Activated CD4-positive, alpha-beta T cell treated with anti-CD3 and anti-CD28 coated beads, Interleukin-2, amount 10 ng/mL, durations not matched to agents 7 days and 5 days (primary cell): ENCODE measurements around the gene ISCA2. TPM values are rescaled to one million over a fixed set of nuclear protein-coding genes. Genes with fewer than 3 reads are reported as not detected.

Source experiments
- CTCF ChIA-PET: fragments of 350-600 bp; sonication (Branson Sonifier 250); formaldehyde crosslinking; loops from one replicate; lab custom pipeline; 2021; ENCODE audit warnings: antibody characterized with exemption; lab: Charles Lee
- POLR2A ChIA-PET: fragments of 350-600 bp; sonication (Branson Sonifier 250); formaldehyde crosslinking; loops from one replicate; lab custom pipeline; 2021; ENCODE audit warnings: antibody characterized with exemption; lab: Charles Lee
- DNase-seq: peaks from one replicate; pipeline ENCODE4 v3.0.0-alpha.2; 2020
- H3K27ac Mint-ChIP-seq: one replicate; pipeline ENCODE4 v1.8.0; 2021; ENCODE audit warnings: mild to moderate bottlenecking, moderate library complexity, mixed read lengths
- H3K27me3 Mint-ChIP-seq: one replicate; pipeline ENCODE4 v1.8.0; 2021; ENCODE audit warnings: mixed read lengths
- H3K36me3 Mint-ChIP-seq: one replicate; pipeline ENCODE4 v1.8.0; 2021; ENCODE audit warnings: low read depth, mixed read lengths
- H3K4me1 Mint-ChIP-seq: one replicate; pipeline ENCODE4 v1.8.0; 2021; ENCODE audit warnings: mixed read lengths
- H3K4me3 Mint-ChIP-seq: one replicate; pipeline ENCODE4 v1.8.0; 2021; ENCODE audit warnings: mild to moderate bottlenecking, moderate library complexity, mixed read lengths
- H3K9me3 Mint-ChIP-seq: one replicate; pipeline ENCODE4 v1.8.0; 2021; ENCODE audit warnings: mixed read lengths
- total RNA-seq, 2 experiments: library from RNA; stranded (reverse); gene quantifications; one replicate each; pipeline ENCODE4 v1.2.3, GENCODE V29; 2021

ISCA2 gene
- total RNA-seq, 2 experiments from 2014 or later: 30.1 to 30.4 TPM

GRCh38 chr14:74469548-74470518 lies 23.7 kb upstream of the ISCA2 start:
- H3K4me3 Mint-ChIP-seq: no peak overlapping the region
- H3K27ac Mint-ChIP-seq: no peak overlapping the region
- ChIA-PET CTCF (no interaction called here), POLR2A (no interaction called here)
- H3K27me3 Mint-ChIP-seq: no peaks in the 10 kb centered on the region
- H3K4me1 Mint-ChIP-seq: no peaks in the 10 kb centered on the region
- no peaks in the 10 kb centered on the region for H3K36me3 Mint-ChIP-seq
- H3K9me3 Mint-ChIP-seq: no peaks in the 10 kb centered on the region
- no peak for DNase-seq

- H3K36me3 Mint-ChIP-seq: peaks cover 2% of the 10 kb centered on the region
- H3K4me1 Mint-ChIP-seq: no peaks in the 10 kb centered on the region
- H3K27ac Mint-ChIP-seq: no peak overlapping the region
- no peak overlapping the region for H3K4me3 Mint-ChIP-seq
- ChIA-PET CTCF (no interaction called here), POLR2A (no interaction called here)
- H3K9me3 Mint-ChIP-seq: no peaks in the 10 kb centered on the region
- no peaks in the 10 kb centered on the region for H3K27me3 Mint-ChIP-seq
- DNase-seq: no peak
These were observed 21.0 kb upstream of the ISCA2 start for GRCh38 chr14:74472601-74473000.

- peaks cover 2% of the 10 kb centered on the region for H3K36me3 Mint-ChIP-seq
- POLR2A ChIA-PET: no interaction called here
- H3K27ac Mint-ChIP-seq: no peak overlapping the region
- no peaks in the 10 kb centered on the region for H3K27me3 Mint-ChIP-seq
- no peak overlapping the region for H3K4me3 Mint-ChIP-seq
- H3K9me3 Mint-ChIP-seq: no peaks in the 10 kb centered on the region
- no peak for DNase-seq
- CTCF ChIA-PET: interaction anchor here (1.3 kb wide), 1 partner anchor 8 kb away, joined by 3 read pairs; no protein-coding TSS in a partner anchor
- no peaks in the 10 kb centered on the region for H3K4me1 Mint-ChIP-seq
These were observed 19.2 kb upstream of the ISCA2 start for GRCh38 chr14:74474376-74474775.

- CTCF ChIA-PET: no interaction called here
- H3K4me1 Mint-ChIP-seq: no peaks in the 10 kb centered on the region
- no peak overlapping the region for H3K4me3 Mint-ChIP-seq
- H3K9me3 Mint-ChIP-seq: no peaks in the 10 kb centered on the region
- POLR2A ChIA-PET: no interaction called here
- DNase-seq: no peak
- H3K27ac Mint-ChIP-seq: no peak overlapping the region
- H3K27me3 Mint-ChIP-seq: no peaks in the 10 kb centered on the region
- peaks cover 5% of the 10 kb centered on the region for H3K36me3 Mint-ChIP-seq
These were observed 17.9 kb upstream of the ISCA2 start for GRCh38 chr14:74475678-74476077.

- Mint-ChIP-seq H3K27ac (no peak overlapping the region), H3K4me3 (no peak overlapping the region), H3K4me1 (no peaks in the 10 kb centered on the region), H3K27me3 (no peaks in the 10 kb centered on the region), H3K36me3 (peaks cover 5% of the 10 kb centered on the region), H3K9me3 (no peaks in the 10 kb centered on the region)
- POLR2A ChIA-PET: no interaction called here
- DNase-seq: no peak
- CTCF ChIA-PET: interaction anchor here (0.8 kb wide), 1 partner anchor 10 kb away, joined by 3 read pairs; no protein-coding TSS in a partner anchor
These were observed 17.5 kb upstream of the ISCA2 start for GRCh38 chr14:74476107-74476506.

- Mint-ChIP-seq H3K36me3 (peaks cover 5% of the 10 kb centered on the region), H3K4me3 (no peak overlapping the region), H3K4me1 (no peaks in the 10 kb centered on the region), H3K27ac (no peak overlapping the region), H3K9me3 (no peaks in the 10 kb centered on the region), H3K27me3 (no peaks in the 10 kb centered on the region)
- POLR2A ChIA-PET: no interaction called here
- CTCF ChIA-PET: interaction anchor here (0.8 kb wide), 1 partner anchor 9 kb away, joined by 3 read pairs; no protein-coding TSS in a partner anchor
- no peak for DNase-seq
These were observed 17.0 kb upstream of the ISCA2 start for GRCh38 chr14:74476607-74477006.

GRCh38 chr14:74478996-74479635 lies 14.4 kb upstream of the ISCA2 start:
- peaks cover 5% of the 10 kb centered on the region for H3K36me3 Mint-ChIP-seq
- POLR2A ChIA-PET: no interaction called here
- no peak overlapping the region for H3K27ac Mint-ChIP-seq
- H3K4me3 Mint-ChIP-seq: no peak overlapping the region
- no peak for DNase-seq
- no peaks in the 10 kb centered on the region for H3K27me3 Mint-ChIP-seq
- H3K4me1 Mint-ChIP-seq: no peaks in the 10 kb centered on the region
- CTCF ChIA-PET: interaction anchor here (1.8 kb wide), 1 partner anchor 11 kb away, joined by 3 read pairs; no protein-coding TSS in a partner anchor
- H3K9me3 Mint-ChIP-seq: no peaks in the 10 kb centered on the region

GRCh38 chr14:74480046-74480445 lies 13.5 kb upstream of the ISCA2 start:
- H3K9me3 Mint-ChIP-seq: no peaks in the 10 kb centered on the region
- no peak overlapping the region for H3K27ac Mint-ChIP-seq
- CTCF ChIA-PET: interaction anchor here (1.8 kb wide), 1 partner anchor 10 kb away, joined by 3 read pairs; no protein-coding TSS in a partner anchor
- H3K4me3 Mint-ChIP-seq: no peak overlapping the region
- POLR2A ChIA-PET: interaction anchor here (0.7 kb wide), 1 partner anchor 47 kb away, joined by 3 read pairs; no protein-coding TSS in a partner anchor
- no peak for DNase-seq
- no peaks in the 10 kb centered on the region for H3K4me1 Mint-ChIP-seq
- H3K27me3 Mint-ChIP-seq: no peaks in the 10 kb centered on the region
- H3K36me3 Mint-ChIP-seq: peaks cover 8% of the 10 kb centered on the region

- Mint-ChIP-seq H3K4me3 (no peak overlapping the region), H3K4me1 (peaks cover 1% of the 10 kb centered on the region)
- CTCF ChIA-PET: interaction anchor here (1.1 to 1.3 kb wide), 2 partner anchors 9 to 11 kb away, joined by 3 read pairs; partner anchors contain the start of genes ISCA2 and NPC2
These were observed 11.0 kb upstream of the ISCA2 start for GRCh38 chr14:74482571-74482970.

GRCh38 chr14:74483321-74483720 lies 10.2 kb upstream of the ISCA2 start:
- Mint-ChIP-seq H3K36me3 (peaks cover 6% of the 10 kb centered on the region), H3K27ac (no peak overlapping the region), H3K4me3 (no peak overlapping the region), H3K9me3 (no peaks in the 10 kb centered on the region), H3K4me1 (peaks cover 4% of the 10 kb centered on the region), H3K27me3 (no peaks in the 10 kb centered on the region)
- no peak for DNase-seq
- CTCF ChIA-PET: interaction anchor here (1.1 to 1.3 kb wide), 2 partner anchors 9 to 10 kb away, joined by 3 read pairs; partner anchors contain the start of genes ISCA2 and NPC2
- POLR2A ChIA-PET: no interaction called here

More at GRCh38 chr14:74482571-74482970, 11.0 kb upstream of the ISCA2 start:
- no peaks in the 10 kb centered on the region for H3K9me3 Mint-ChIP-seq
- peaks cover 6% of the 10 kb centered on the region for H3K36me3 Mint-ChIP-seq
- no peaks in the 10 kb centered on the region for H3K27me3 Mint-ChIP-seq
- DNase-seq: no peak
- no peak overlapping the region for H3K27ac Mint-ChIP-seq
- POLR2A ChIA-PET: no interaction called here

GRCh38 chr14:74486164-74486563 lies 7.4 kb upstream of the ISCA2 start:
- Mint-ChIP-seq H3K4me3 (no peak overlapping the region), H3K27me3 (no peaks in the 10 kb centered on the region), H3K27ac (no peak overlapping the region), H3K36me3 (peaks cover 4% of the 10 kb centered on the region), H3K4me1 (peaks cover 16% of the 10 kb centered on the region), H3K9me3 (no peaks in the 10 kb centered on the region)
- no peak for DNase-seq
- ChIA-PET CTCF (interaction anchor here (0.7 to 0.9 kb wide), 2 partner anchors 9 to 10 kb away, joined by 3 to 4 read pairs; no protein-coding TSS in a partner anchor), POLR2A (no interaction called here)

GRCh38 chr14:74488786-74489397 lies 4.7 kb upstream of the ISCA2 start:
- no peaks in the 10 kb centered on the region for H3K27me3 Mint-ChIP-seq
- H3K4me3 Mint-ChIP-seq: no peak overlapping the region
- no peak for DNase-seq
- no peak overlapping the region for H3K27ac Mint-ChIP-seq
- H3K36me3 Mint-ChIP-seq: peaks cover 4% of the 10 kb centered on the region
- peaks cover 16% of the 10 kb centered on the region for H3K4me1 Mint-ChIP-seq
- ChIA-PET CTCF (no interaction called here), POLR2A (interaction anchor here (1.2 kb wide), 1 partner anchor 10 kb away, joined by 3 read pairs; no protein-coding TSS in a partner anchor)
- H3K9me3 Mint-ChIP-seq: no peaks in the 10 kb centered on the region
